Measurements from ENCODE around the gene HNMT.

- TF ChIP-seq CTCF (IDR thresholded peaks at IDR 0.05) (no peak), POLR2A (IDR thresholded peaks at IDR 0.05) (no peak), EP300 (IDR thresholded peaks at IDR 0.05) (no peak)
Observed at GRCh38 chr2:137968477-137969417, 4.5 kb downstream of the HNMT start.
